Esophagus squamous epithelium (tissue), 5 donors: Measurements from ENCODE around the gene PPIL4. TPM values are rescaled to one million over a fixed set of nuclear protein-coding genes. Genes with fewer than 3 reads are reported as not detected.

Experiments used
- DNase-seq: peaks from one replicate; lab custom pipeline; 2025; lab: John Stamatoyannopoulos, UW
- H3K27ac ChIP-seq, 4 donors: fragments of 200-600 bp; sonication (generic); one replicate each; pipeline ENCODE4 v1.5.1; 2016 to 2019; ENCODE audit warnings: mild to moderate bottlenecking in 1 of 4
- H3K27me3 ChIP-seq, 4 donors: fragments of 200-600 bp; sonication (generic); 1 replicate in 3 of 4; 2 replicates in 1 of 4; pipeline versions ENCODE4 v1.5.1 to v1.6.0; 2017 to 2021; ENCODE audit warnings: antibody characterized with exemption in 1 of 4
- H3K36me3 ChIP-seq, 3 donors: fragments of 200-600 bp; sonication (generic); one replicate each; pipeline ENCODE4 v1.5.1; 2016 to 2019
- H3K4me1 ChIP-seq, 3 donors: fragments of 200-600 bp; sonication (generic); one replicate each; pipeline ENCODE4 v1.5.1; 2017 to 2019
- H3K4me3 ChIP-seq, 4 donors: fragments of 200-600 bp; sonication (generic); 1 replicate in 3 of 4; 2 replicates in 1 of 4; pipeline ENCODE4 v1.5.1; 2016 to 2019; ENCODE audit warnings: mild to moderate bottlenecking in 2 of 4, moderate library complexity in 1 of 4
- H3K9me3 ChIP-seq, 3 donors: fragments of 200-600 bp; sonication (generic); one replicate each; pipeline ENCODE4 v1.5.1; 2016 to 2019
- POLR2A ChIP-seq, 4 donors: fragments of 450-650 bp; IDR thresholded peaks; one replicate each; pipeline ENCODE4 v1.6.1; 2017; ENCODE audit warnings: antibody characterized with exemption in 4 of 4, mild to moderate bottlenecking in 4 of 4, moderate library complexity in 3 of 4
- WGBS, 2 donors: methylation state at CpG; one replicate each; pipeline ENCODE4 v1.1.5; 2018; 5-methylcytosine and 5-hydroxymethylcytosine counted together
- intact Hi-C: fragments of 100-400 bp; cut with DNase I; formaldehyde crosslinking; loops from one replicate; pipeline ENCODE4 v1.15.0; 2022
- small RNA-seq, 4 donors: library from RNA; depleted of rRNA; stranded (forward); fragments of <200 nt; gene quantifications; one replicate each; pipeline ENCODE3, GENCODE V24; 2016
- total RNA-seq, 4 donors: library from RNA; depleted of rRNA; stranded (reverse); fragments of >200 nt; gene quantifications; one replicate each; pipeline ENCODE4 v1.1.0, GENCODE V29; 2016
- TF ChIP-seq, protein P1 (sequence below), 6 experiments: fragments of 450-650 bp in 4 of 6; fragments of 200-600 bp in 2 of 6; sonication (generic) in 2 of 6; IDR thresholded peaks; one replicate each; pipeline ENCODE4 v1.5.1; 2016 to 2019; ENCODE audit warnings: antibody characterized with exemption in 6 of 6, mild to moderate bottlenecking in 4 of 6, moderate library complexity in 4 of 6
- donor health status: DM: yes; HTN: yes; CAD: no.

Gene PPIL4
- total RNA-seq, 4 donors from 2014 or later = 9.4 to 25.2 (median 16.2) TPM

DNA sequence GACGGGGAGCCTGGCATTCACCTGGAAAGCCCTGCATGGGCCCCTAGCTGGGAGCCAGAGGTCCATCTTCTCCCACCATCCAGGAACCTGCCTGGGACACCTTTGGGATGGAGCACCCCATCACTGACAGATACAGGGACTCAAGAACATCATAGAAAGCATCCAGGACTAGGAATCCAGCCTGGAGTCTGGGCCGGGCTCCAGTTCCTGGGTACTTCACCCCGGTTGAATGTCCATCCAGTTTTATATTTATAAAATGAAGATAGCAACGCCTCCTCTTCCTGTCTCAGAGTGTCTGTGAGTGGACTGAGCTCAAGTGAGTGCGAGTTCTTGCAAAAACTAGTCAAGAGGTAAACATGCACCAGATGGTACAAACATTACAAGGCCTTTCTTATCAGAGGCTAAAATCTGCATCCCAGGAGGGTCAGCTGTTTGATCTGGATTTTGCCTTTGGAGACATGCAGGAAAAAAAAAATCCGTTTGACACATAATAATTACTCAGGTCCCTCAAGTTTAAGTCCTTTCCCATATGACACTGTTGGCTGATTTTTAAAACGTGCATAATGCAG, 88.4 kb downstream of the PPIL4 start:
- peaks cover 0 to 48% (median 0%) of the 10 kb centered on the region in 4 donors for H3K27me3 ChIP-seq
- no peak overlapping the region for H3K4me3 ChIP-seq
- H3K9me3 ChIP-seq = no peaks in the 10 kb centered on the region
- no peaks in the 10 kb centered on the region for H3K36me3 ChIP-seq
- TF ChIP-seq, protein P1, sequence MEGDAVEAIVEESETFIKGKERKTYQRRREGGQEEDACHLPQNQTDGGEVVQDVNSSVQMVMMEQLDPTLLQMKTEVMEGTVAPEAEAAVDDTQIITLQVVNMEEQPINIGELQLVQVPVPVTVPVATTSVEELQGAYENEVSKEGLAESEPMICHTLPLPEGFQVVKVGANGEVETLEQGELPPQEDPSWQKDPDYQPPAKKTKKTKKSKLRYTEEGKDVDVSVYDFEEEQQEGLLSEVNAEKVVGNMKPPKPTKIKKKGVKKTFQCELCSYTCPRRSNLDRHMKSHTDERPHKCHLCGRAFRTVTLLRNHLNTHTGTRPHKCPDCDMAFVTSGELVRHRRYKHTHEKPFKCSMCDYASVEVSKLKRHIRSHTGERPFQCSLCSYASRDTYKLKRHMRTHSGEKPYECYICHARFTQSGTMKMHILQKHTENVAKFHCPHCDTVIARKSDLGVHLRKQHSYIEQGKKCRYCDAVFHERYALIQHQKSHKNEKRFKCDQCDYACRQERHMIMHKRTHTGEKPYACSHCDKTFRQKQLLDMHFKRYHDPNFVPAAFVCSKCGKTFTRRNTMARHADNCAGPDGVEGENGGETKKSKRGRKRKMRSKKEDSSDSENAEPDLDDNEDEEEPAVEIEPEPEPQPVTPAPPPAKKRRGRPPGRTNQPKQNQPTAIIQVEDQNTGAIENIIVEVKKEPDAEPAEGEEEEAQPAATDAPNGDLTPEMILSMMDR (IDR thresholded peaks at IDR 0.05) = no peak
- no peak for TF ChIP-seq POLR2A (IDR thresholded peaks at IDR 0.05)
- WGBS, 2 donors = 56 to 61% methylated on average over 6 of the region's 7 CpGs
- peaks cover 20 to 24% (median 20%) of the 10 kb centered on the region in 3 donors for H3K4me1 ChIP-seq
- intact Hi-C loops = no loop called here
- no peak for DNase-seq
- H3K27ac ChIP-seq = peak overlapping the region in 1 of 4 donors; percentile 45

DNA sequence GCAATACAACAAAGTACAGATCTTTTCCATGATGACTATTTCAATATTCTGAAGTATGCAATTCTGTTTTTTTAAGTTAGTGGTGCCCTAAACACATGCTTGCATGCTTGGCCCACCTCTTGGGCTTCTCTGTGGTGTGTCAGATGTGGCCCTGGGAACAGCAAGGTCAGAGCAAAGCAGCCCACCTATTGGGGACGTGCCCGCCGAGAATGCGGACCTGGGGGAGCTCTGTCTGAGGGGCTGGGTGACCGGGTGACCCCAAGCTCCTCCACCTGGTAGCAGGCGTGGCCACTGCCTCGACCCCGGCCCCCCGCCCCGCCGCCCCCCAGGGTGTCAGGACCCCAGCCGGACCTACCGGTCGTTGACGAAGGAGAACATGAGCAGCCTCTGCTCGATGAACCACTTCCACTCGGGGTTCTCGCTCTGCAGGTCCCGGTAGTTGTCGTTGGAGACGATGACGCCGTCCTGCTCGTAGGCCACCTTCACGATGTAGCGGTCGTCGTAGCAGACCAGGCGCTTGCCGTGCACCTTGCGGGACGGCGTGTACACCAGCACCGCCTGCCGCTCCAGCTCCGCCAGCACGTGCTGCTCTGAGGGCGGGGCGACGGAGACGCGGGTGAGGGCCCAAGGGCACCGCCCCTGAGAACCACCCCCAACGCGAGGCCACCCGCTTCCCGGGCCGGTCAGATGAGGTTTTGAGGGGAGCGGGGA, 89.4 kb downstream of the PPIL4 start:
- H3K4me3 ChIP-seq = no peak overlapping the region
- no peak overlapping the region for H3K27ac ChIP-seq
- no peak for DNase-seq
- H3K36me3 ChIP-seq = no peaks in the 10 kb centered on the region
- TF ChIP-seq, protein P1 (IDR thresholded peaks at IDR 0.05) = no peak
- no peak for TF ChIP-seq POLR2A (IDR thresholded peaks at IDR 0.05)
- H3K4me1 ChIP-seq = peaks cover 22 to 31% (median 23%) of the 10 kb centered on the region in 3 donors
- H3K27me3 ChIP-seq = peaks cover 0 to 54% (median 0%) of the 10 kb centered on the region in 4 donors
- intact Hi-C loops = no loop called here
- WGBS, 2 donors = 60 to 83% methylated on average over 1 to 27 of the region's 49 CpGs
- H3K9me3 ChIP-seq = no peaks in the 10 kb centered on the region

DNA sequence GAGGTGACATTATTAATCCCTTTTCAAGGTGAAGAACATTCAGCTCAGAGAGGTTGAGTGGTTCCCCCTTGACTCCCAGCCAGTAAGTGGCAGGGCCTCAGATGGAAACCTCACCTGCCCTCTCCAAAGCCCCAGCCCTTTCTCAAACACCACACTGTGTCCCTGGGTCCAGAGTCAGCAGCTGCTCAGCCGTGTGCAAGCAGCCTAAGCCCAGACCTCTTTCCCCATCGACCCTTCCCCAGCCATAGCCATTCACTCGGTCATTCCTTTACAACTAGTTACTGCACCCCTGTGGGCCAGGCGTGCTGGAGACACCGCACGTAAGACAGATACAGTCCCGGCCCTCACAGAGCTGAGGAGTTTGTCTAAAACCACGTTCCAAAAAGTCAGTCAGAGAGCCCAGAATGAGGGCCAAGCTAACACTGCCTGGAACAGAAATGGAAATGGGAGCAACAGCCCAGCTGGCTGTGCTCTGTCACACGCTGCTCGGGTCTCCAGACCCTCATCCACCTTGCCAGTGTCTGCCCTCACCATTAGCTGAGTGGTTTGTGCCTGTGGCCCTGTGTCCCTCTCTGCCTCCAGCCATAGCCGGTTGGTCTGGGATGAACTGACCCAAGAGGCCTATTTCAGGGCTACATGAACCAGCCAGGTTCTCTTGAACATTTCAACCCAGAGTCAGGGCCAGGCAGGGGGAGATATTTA, 90.7 kb downstream of the PPIL4 start:
- Histone ChIP-seq H3K9me3 (no peaks in the 10 kb centered on the region), H3K4me3 (no peak overlapping the region), H3K36me3 (no peaks in the 10 kb centered on the region), H3K4me1 (peaks cover 24 to 44% (median 28%) of the 10 kb centered on the region in 3 donors), H3K27ac (peak overlapping the region in 3 of 4 donors; percentile 45 to 65 (median 64)), H3K27me3 (peaks cover 0 to 64% (median 0%) of the 10 kb centered on the region in 4 donors)
- intact Hi-C loops = no loop called here
- 60 to 80% methylated on average over 7 to 8 of the region's 11 CpGs for WGBS, 2 donors
- no peak for TF ChIP-seq POLR2A (IDR thresholded peaks at IDR 0.05)
- TF ChIP-seq, protein P1 (IDR thresholded peaks at IDR 0.05) = no peak
- DNase-seq = no peak

Small RNAs within 50 kb of the gene (small RNA-seq; reads per million reads assigned to genes)
- gene RF00410 (0 reads per million in 4 donors), gene RNU7-3P (0 to 1.1 (median 0) reads per million in 4 donors)

Other genes with a start within 250 kb of the PPIL4 start
- 10 to 100 TPM; 27.6 to 47.1 (median 31.0) TPM for gene TAB2, start 228.3 kb downstream of the PPIL4 start, total RNA-seq
- gene SUMO4, start 145.8 kb downstream of the PPIL4 start, total RNA-seq = 1 to 10 TPM in 2 of 4 donors, not detected in 2; 2.3 to 3.2 TPM
- 1 to 10 TPM in 1 of 4 donors, under 1 TPM in 3; 0.04 to 4.3 (median 0.87) TPM for gene ZC3H12D, start 61.0 kb downstream of the PPIL4 start, total RNA-seq
- 10 to 100 TPM; 16.8 to 43.5 (median 28.2) TPM for gene GINM1, start 20.3 kb upstream of the PPIL4 start, total RNA-seq
- 10 to 100 TPM; 11.7 to 27.5 (median 15.6) TPM for gene KATNA1, start 102.7 kb upstream of the PPIL4 start, total RNA-seq
- gene LATS1, start 172.1 kb upstream of the PPIL4 start, total RNA-seq = 10 to 100 TPM; 12.1 to 21.2 (median 15.5) TPM
- gene NUP43, start 200.5 kb upstream of the PPIL4 start, total RNA-seq = 10 to 100 TPM in 3 of 4 donors, 1 to 10 TPM in 1; 7.1 to 18.8 (median 16.4) TPM
- 100 to 1,000 TPM in 1 of 4 donors, 10 to 100 TPM in 3; 77.5 to 101 (median 88.0) TPM for gene PCMT1, start 203.7 kb upstream of the PPIL4 start, total RNA-seq